ENCODE results near the gene EDNRB. TPM values are rescaled to one million over a fixed set of nuclear protein-coding genes. Genes with fewer than 3 reads are reported as not detected.

Gene EDNRB
- total and polyA plus RNA-seq, 2 experiments from 2014 or later = 0.11 to 0.32 TPM

GRCh38 chr13:77919921-77920294 lies 1.3 kb upstream of the EDNRB start:
- H3K9me2 ChIP-seq (ENCODE audit: insufficient read depth) = no peaks in the 10 kb centered on the region
- no peak overlapping the region for H3K9ac ChIP-seq
- no peaks in the 10 kb centered on the region for H3K4me1 ChIP-seq (ENCODE audit: insufficient read depth)
- no peaks in the 10 kb centered on the region for H3K79me2 ChIP-seq (ENCODE audit: insufficient read depth)
- H3K4me2 ChIP-seq (ENCODE audit: unreplicated experiment) = no peak overlapping the region
- no peaks in the 10 kb centered on the region for H4K20me1 ChIP-seq (ENCODE audit: insufficient read depth)
- TF ChIP-seq EZH2phosphoT487 (IDR thresholded peaks at IDR 0.05; ENCODE audit: insufficient read depth, low read depth) = no peak
- 0 out of 2 replicates have a peak, but pooled peaks cover 9% of the 10 kb centered on the region for H3K27me3 ChIP-seq (replicated peaks; ENCODE audit: insufficient read depth)
- H3K27ac ChIP-seq = no peak overlapping the region
- H3K4me3 ChIP-seq = no peak overlapping the region
- 64 to 66% methylated on average over 8 of the region's 8 CpGs for WGBS, 2 experiments (ENCODE audit: low coverage in 1 of 2, low lambda C conversion rate in 2 of 2, missing lambda C conversion rate in 2 of 2)
- H3F3A ChIP-seq (ENCODE audit: insufficient read depth) = no peaks in the 10 kb centered on the region
- H3K36me3 ChIP-seq (ENCODE audit: low read depth) = no peaks in the 10 kb centered on the region
- H3K9me3 ChIP-seq (ENCODE audit: low read depth) = no peaks in the 10 kb centered on the region
- in situ Hi-C loops (cut with MboI) = no loop called here
- DNase-seq = no peak
- H2AFZ ChIP-seq = 0 out of 2 replicates have a peak overlapping the region, but pooled peaks have one; percentile 84

GRCh38 chr13:77919246-77919920 lies 752 bp upstream of the EDNRB start:
- peak; percentile 55 for DNase-seq
- no peak overlapping the region for H3K27ac ChIP-seq
- no peak for TF ChIP-seq EZH2phosphoT487 (IDR thresholded peaks at IDR 0.05; ENCODE audit: insufficient read depth, low read depth)
- no peak for TF ChIP-seq EZH2 (IDR thresholded peaks at IDR 0.05; ENCODE audit: insufficient read depth, poor library complexity, severe bottlenecking)
- H3K9ac ChIP-seq = peak overlapping the region; percentile 45; the same call in 1 of the 2 replicates
- in situ Hi-C loops (cut with MboI) = no loop called here
- 0 out of 2 replicates have a peak, but pooled peaks cover 7% of the 10 kb centered on the region for H3K27me3 ChIP-seq (replicated peaks; ENCODE audit: insufficient read depth)
- no peaks in the 10 kb centered on the region for H3K4me1 ChIP-seq (ENCODE audit: insufficient read depth)
- no peaks in the 10 kb centered on the region for H4K20me1 ChIP-seq (ENCODE audit: insufficient read depth)
- no peaks in the 10 kb centered on the region for H3K36me3 ChIP-seq (ENCODE audit: low read depth)
- H3K79me2 ChIP-seq (ENCODE audit: insufficient read depth) = no peaks in the 10 kb centered on the region
- WGBS, 2 experiments (ENCODE audit: low coverage in 1 of 2, low lambda C conversion rate in 2 of 2, missing lambda C conversion rate in 2 of 2) = 5 to 6% methylated on average over 29 of the region's 29 CpGs
- peak overlapping the region; percentile 84 for H2AFZ ChIP-seq
- H3K4me3 ChIP-seq = peak overlapping the region; percentile 77
- no peaks in the 10 kb centered on the region for H3K9me3 ChIP-seq (ENCODE audit: low read depth)
- H3K9me2 ChIP-seq (ENCODE audit: insufficient read depth) = no peaks in the 10 kb centered on the region
- peak overlapping the region; percentile 99 for H3K4me2 ChIP-seq (ENCODE audit: unreplicated experiment)
- H3F3A ChIP-seq (ENCODE audit: insufficient read depth) = no peaks in the 10 kb centered on the region

GRCh38 chr13:77916488-77916887 lies 2.1 kb downstream of the EDNRB start:
- H3K27me3 ChIP-seq (replicated peaks; ENCODE audit: insufficient read depth) = 0 out of 2 replicates have a peak, but pooled peaks cover 7% of the 10 kb centered on the region
- H3K36me3 ChIP-seq (ENCODE audit: low read depth) = no peaks in the 10 kb centered on the region
- H3K27ac ChIP-seq = no peak overlapping the region
- no peaks in the 10 kb centered on the region for H3K9me3 ChIP-seq (ENCODE audit: low read depth)
- H3K4me2 ChIP-seq (ENCODE audit: unreplicated experiment) = no peak overlapping the region
- 78 to 83% methylated on average over 4 of the region's 4 CpGs for WGBS, 2 experiments (ENCODE audit: low coverage in 1 of 2, low lambda C conversion rate in 2 of 2, missing lambda C conversion rate in 2 of 2)
- H2AFZ ChIP-seq = no peak overlapping the region
- no peaks in the 10 kb centered on the region for H4K20me1 ChIP-seq (ENCODE audit: insufficient read depth)
- H3K4me1 ChIP-seq (ENCODE audit: insufficient read depth) = no peaks in the 10 kb centered on the region
- no peak overlapping the region for H3K9ac ChIP-seq
- H3K4me3 ChIP-seq = no peak overlapping the region
- H3K9me2 ChIP-seq (ENCODE audit: insufficient read depth) = no peaks in the 10 kb centered on the region
- H3F3A ChIP-seq (ENCODE audit: insufficient read depth) = no peaks in the 10 kb centered on the region
- no peak for TF ChIP-seq EZH2 (IDR thresholded peaks at IDR 0.05; ENCODE audit: insufficient read depth, poor library complexity, severe bottlenecking)
- TF ChIP-seq EZH2phosphoT487 (IDR thresholded peaks at IDR 0.05; ENCODE audit: insufficient read depth, low read depth) = no peak
- in situ Hi-C loops (cut with MboI) = no loop called here
- DNase-seq = no peak
- no peaks in the 10 kb centered on the region for H3K79me2 ChIP-seq (ENCODE audit: insufficient read depth)

GRCh38 chr13:77915686-77916085 lies 2.9 kb downstream of the EDNRB start:
- no peaks in the 10 kb centered on the region for H3K79me2 ChIP-seq (ENCODE audit: insufficient read depth)
- 80 to 95% methylated on average over 1 of the region's 1 CpG for WGBS, 2 experiments (ENCODE audit: low coverage in 1 of 2, low lambda C conversion rate in 2 of 2, missing lambda C conversion rate in 2 of 2)
- no peak overlapping the region for H3K4me2 ChIP-seq (ENCODE audit: unreplicated experiment)
- H3K27me3 ChIP-seq (replicated peaks; ENCODE audit: insufficient read depth) = 0 out of 2 replicates have a peak, but pooled peaks cover 7% of the 10 kb centered on the region
- no peaks in the 10 kb centered on the region for H3K9me3 ChIP-seq (ENCODE audit: low read depth)
- no peaks in the 10 kb centered on the region for H3K9me2 ChIP-seq (ENCODE audit: insufficient read depth)
- H3F3A ChIP-seq (ENCODE audit: insufficient read depth) = no peaks in the 10 kb centered on the region
- no peaks in the 10 kb centered on the region for H3K4me1 ChIP-seq (ENCODE audit: insufficient read depth)
- no peak for TF ChIP-seq EZH2phosphoT487 (IDR thresholded peaks at IDR 0.05; ENCODE audit: insufficient read depth, low read depth)
- TF ChIP-seq EZH2 (IDR thresholded peaks at IDR 0.05; ENCODE audit: insufficient read depth, poor library complexity, severe bottlenecking) = no peak
- H3K36me3 ChIP-seq (ENCODE audit: low read depth) = no peaks in the 10 kb centered on the region
- no peak overlapping the region for H3K4me3 ChIP-seq
- no peak overlapping the region for H3K9ac ChIP-seq
- no peak for DNase-seq
- in situ Hi-C loops (cut with MboI) = no loop called here
- no peak overlapping the region for H2AFZ ChIP-seq
- H3K27ac ChIP-seq = no peak overlapping the region
- H4K20me1 ChIP-seq (ENCODE audit: insufficient read depth) = no peaks in the 10 kb centered on the region
